ENCODE data around the gene HOXA11. TPM values are rescaled to one million over a fixed set of nuclear protein-coding genes. Genes with fewer than 3 reads are reported as not detected.

The HOXA11 gene
- polyA plus RNA-seq, 1 donor from 2014 or later: not detected

GRCh38 chr7:27180431-27181420, 4.3 kb downstream of the HOXA11 start:
- H4K20me1 ChIP-seq (ENCODE audit: insufficient read depth): no peaks in the 10 kb centered on the region

GRCh38 chr7:27179503-27180430, 5.3 kb downstream of the HOXA11 start:
- Histone ChIP-seq H3K4me2 (ENCODE audit: low read length) (no peak overlapping the region), H3K9ac (ENCODE audit: low read length) (no peak overlapping the region), H4K20me1 (ENCODE audit: insufficient read depth) (no peaks in the 10 kb centered on the region), H3K27ac (ENCODE audit: low read length) (no peak overlapping the region), H3K27me3 (ENCODE audit: insufficient read depth, low read depth, low read length) (peaks cover 100% of the 10 kb centered on the region), H2AFZ (ENCODE audit: low read depth, low read length) (no peak overlapping the region), H3K9me3 (ENCODE audit: low read length) (peaks cover 8% of the 10 kb centered on the region), H3K36me3 (ENCODE audit: insufficient read depth, low read length) (no peaks in the 10 kb centered on the region), H3K4me3 (ENCODE audit: low read length) (no peak overlapping the region), H3K9me2 (ENCODE audit: insufficient read depth, low read length) (no peaks in the 10 kb centered on the region), H3F3A (ENCODE audit: insufficient read depth, low read length, poor library complexity, severe bottlenecking) (no peaks in the 10 kb centered on the region), H3K79me2 (replicated peaks; ENCODE audit: insufficient read depth, low read length) (no peaks in the 10 kb centered on the region)
- TF ChIP-seq RAD21 (conservative IDR thresholded peaks at IDR 0.05): no peak
- TF ChIP-seq, protein P1, sequence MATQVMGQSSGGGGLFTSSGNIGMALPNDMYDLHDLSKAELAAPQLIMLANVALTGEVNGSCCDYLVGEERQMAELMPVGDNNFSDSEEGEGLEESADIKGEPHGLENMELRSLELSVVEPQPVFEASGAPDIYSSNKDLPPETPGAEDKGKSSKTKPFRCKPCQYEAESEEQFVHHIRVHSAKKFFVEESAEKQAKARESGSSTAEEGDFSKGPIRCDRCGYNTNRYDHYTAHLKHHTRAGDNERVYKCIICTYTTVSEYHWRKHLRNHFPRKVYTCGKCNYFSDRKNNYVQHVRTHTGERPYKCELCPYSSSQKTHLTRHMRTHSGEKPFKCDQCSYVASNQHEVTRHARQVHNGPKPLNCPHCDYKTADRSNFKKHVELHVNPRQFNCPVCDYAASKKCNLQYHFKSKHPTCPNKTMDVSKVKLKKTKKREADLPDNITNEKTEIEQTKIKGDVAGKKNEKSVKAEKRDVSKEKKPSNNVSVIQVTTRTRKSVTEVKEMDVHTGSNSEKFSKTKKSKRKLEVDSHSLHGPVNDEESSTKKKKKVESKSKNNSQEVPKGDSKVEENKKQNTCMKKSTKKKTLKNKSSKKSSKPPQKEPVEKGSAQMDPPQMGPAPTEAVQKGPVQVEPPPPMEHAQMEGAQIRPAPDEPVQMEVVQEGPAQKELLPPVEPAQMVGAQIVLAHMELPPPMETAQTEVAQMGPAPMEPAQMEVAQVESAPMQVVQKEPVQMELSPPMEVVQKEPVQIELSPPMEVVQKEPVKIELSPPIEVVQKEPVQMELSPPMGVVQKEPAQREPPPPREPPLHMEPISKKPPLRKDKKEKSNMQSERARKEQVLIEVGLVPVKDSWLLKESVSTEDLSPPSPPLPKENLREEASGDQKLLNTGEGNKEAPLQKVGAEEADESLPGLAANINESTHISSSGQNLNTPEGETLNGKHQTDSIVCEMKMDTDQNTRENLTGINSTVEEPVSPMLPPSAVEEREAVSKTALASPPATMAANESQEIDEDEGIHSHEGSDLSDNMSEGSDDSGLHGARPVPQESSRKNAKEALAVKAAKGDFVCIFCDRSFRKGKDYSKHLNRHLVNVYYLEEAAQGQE (IDR thresholded peaks at IDR 0.05; ENCODE audit: borderline replicate concordance): no peak
- TF ChIP-seq, protein P2, sequence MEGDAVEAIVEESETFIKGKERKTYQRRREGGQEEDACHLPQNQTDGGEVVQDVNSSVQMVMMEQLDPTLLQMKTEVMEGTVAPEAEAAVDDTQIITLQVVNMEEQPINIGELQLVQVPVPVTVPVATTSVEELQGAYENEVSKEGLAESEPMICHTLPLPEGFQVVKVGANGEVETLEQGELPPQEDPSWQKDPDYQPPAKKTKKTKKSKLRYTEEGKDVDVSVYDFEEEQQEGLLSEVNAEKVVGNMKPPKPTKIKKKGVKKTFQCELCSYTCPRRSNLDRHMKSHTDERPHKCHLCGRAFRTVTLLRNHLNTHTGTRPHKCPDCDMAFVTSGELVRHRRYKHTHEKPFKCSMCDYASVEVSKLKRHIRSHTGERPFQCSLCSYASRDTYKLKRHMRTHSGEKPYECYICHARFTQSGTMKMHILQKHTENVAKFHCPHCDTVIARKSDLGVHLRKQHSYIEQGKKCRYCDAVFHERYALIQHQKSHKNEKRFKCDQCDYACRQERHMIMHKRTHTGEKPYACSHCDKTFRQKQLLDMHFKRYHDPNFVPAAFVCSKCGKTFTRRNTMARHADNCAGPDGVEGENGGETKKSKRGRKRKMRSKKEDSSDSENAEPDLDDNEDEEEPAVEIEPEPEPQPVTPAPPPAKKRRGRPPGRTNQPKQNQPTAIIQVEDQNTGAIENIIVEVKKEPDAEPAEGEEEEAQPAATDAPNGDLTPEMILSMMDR (IDR thresholded peaks at IDR 0.05; ENCODE audit: poor library complexity, severe bottlenecking): peak; percentile 54
- no peak for TF ChIP-seq POLR2AphosphoS5 (IDR thresholded peaks at IDR 0.05)
- TF ChIP-seq SMC3 (conservative IDR thresholded peaks at IDR 0.05; ENCODE audit: poor library complexity): peak; percentile 32
- no peak for TF ChIP-seq EP300 (conservative IDR thresholded peaks at IDR 0.05; ENCODE audit: poor library complexity, severe bottlenecking)

More at GRCh38 chr7:27180431-27181420, 4.3 kb downstream of the HOXA11 start:
- H3F3A ChIP-seq (ENCODE audit: insufficient read depth, low read length, poor library complexity, severe bottlenecking): no peaks in the 10 kb centered on the region
- H3K9me3 ChIP-seq (ENCODE audit: low read length): peaks cover 10% of the 10 kb centered on the region
- no peak overlapping the region for H2AFZ ChIP-seq (ENCODE audit: low read depth, low read length)
- H3K27me3 ChIP-seq (ENCODE audit: insufficient read depth, low read depth, low read length): peaks cover 100% of the 10 kb centered on the region
- H3K4me2 ChIP-seq (ENCODE audit: low read length): no peak overlapping the region
- no peaks in the 10 kb centered on the region for H3K9me2 ChIP-seq (ENCODE audit: insufficient read depth, low read length)
- H3K79me2 ChIP-seq (replicated peaks; ENCODE audit: insufficient read depth, low read length): no peaks in the 10 kb centered on the region
- H3K9ac ChIP-seq (ENCODE audit: low read length): no peak overlapping the region
- no peak overlapping the region for H3K4me3 ChIP-seq (ENCODE audit: low read length)
- H3K27ac ChIP-seq (ENCODE audit: low read length): no peak overlapping the region
- TF ChIP-seq TAF1 (IDR thresholded peaks at IDR 0.05; ENCODE audit: low read depth): no peak
- TF ChIP-seq EZH2 (IDR thresholded peaks at IDR 0.05; ENCODE audit: borderline replicate concordance, insufficient read depth, low read length, poor library complexity, severe bottlenecking): no peak
- TF ChIP-seq, protein P2 (IDR thresholded peaks at IDR 0.05; ENCODE audit: poor library complexity, severe bottlenecking): no peak
- TF ChIP-seq MXI1 (conservative IDR thresholded peaks at IDR 0.05; ENCODE audit: poor library complexity, severe bottlenecking): no peak
- TF ChIP-seq RAD21 (conservative IDR thresholded peaks at IDR 0.05): no peak
- TF ChIP-seq POLR2AphosphoS5 (IDR thresholded peaks at IDR 0.05): no peak
- TF ChIP-seq, protein P1 (IDR thresholded peaks at IDR 0.05; ENCODE audit: borderline replicate concordance): no peak
- no peak for TF ChIP-seq SMC3 (conservative IDR thresholded peaks at IDR 0.05; ENCODE audit: poor library complexity)
- no peak for TF ChIP-seq EP300 (conservative IDR thresholded peaks at IDR 0.05; ENCODE audit: poor library complexity, severe bottlenecking)
- no peaks in the 10 kb centered on the region for H3K36me3 ChIP-seq (ENCODE audit: insufficient read depth, low read length)
